GM12878 (cell line): ENCODE results near the gene COX5A. TPM values are rescaled to one million over a fixed set of nuclear protein-coding genes. Genes with fewer than 3 reads are reported as not detected.
A peak's percentile ranks its signal among the peaks of the same experiment; 100 is the strongest.

ENCODE experiments used
- EED ChIP-seq: sonication (generic); IDR thresholded peaks from 2 replicates; pipeline ENCODE4 v1.6.1; 2016; ENCODE audit warnings: antibody characterized with exemption, low read depth
- FOS ChIP-seq: IDR thresholded peaks from 3 replicates; pipeline ENCODE4 v1.6.1; 2011; ENCODE audit warnings: borderline replicate concordance; ENCODE audit not compliant: insufficient read length; ENCODE audit errors: extremely low read depth
- NBN ChIP-seq: fragments of 450-650 bp; IDR thresholded peaks from 2 replicates; pipeline ENCODE4 v1.6.1; 2016
- NFXL1 ChIP-seq: fragments of 450-650 bp; IDR thresholded peaks from 2 replicates; pipeline ENCODE4 v1.6.1; 2017; ENCODE audit warnings: antibody characterized with exemption, mild to moderate bottlenecking, borderline replicate concordance
- NFYB ChIP-seq: IDR thresholded peaks from 2 replicates; pipeline ENCODE4 v1.6.1; 2011; ENCODE audit warnings: low read depth, mild to moderate bottlenecking, low read length, improper control_type of control experiment, moderate library complexity; ENCODE audit not compliant: insufficient read depth
- NRF1 ChIP-seq: conservative IDR thresholded peaks from 2 replicates; pipeline ENCODE4 v1.6.1; 2011; ENCODE audit warnings: mild to moderate bottlenecking, low read depth, low read length, improper control_type of control experiment
- PML ChIP-seq: IDR thresholded peaks from 2 replicates; pipeline ENCODE4 v1.6.1; 2012; ENCODE audit warnings: low read length, inconsistent platforms
- POU2F2 ChIP-seq: IDR thresholded peaks from 3 replicates; pipeline ENCODE4 v1.6.1; 2011; ENCODE audit warnings: low read depth, mild to moderate bottlenecking, low read length, borderline replicate concordance
- RB1 ChIP-seq: fragments of 450-650 bp; formaldehyde crosslinking; IDR thresholded peaks from 2 replicates; pipeline ENCODE4 v1.6.1; 2017; ENCODE audit warnings: mild to moderate bottlenecking, borderline replicate concordance
- RFX5 ChIP-seq: IDR thresholded peaks from 2 replicates; pipeline ENCODE4 v1.6.1; 2011; ENCODE audit warnings: low read depth, low read length, improper control_type of control experiment
- SMARCA5 ChIP-seq: fragments of 450-650 bp; IDR thresholded peaks from 2 replicates; pipeline ENCODE4 v1.6.1; 2017; ENCODE audit warnings: mild to moderate bottlenecking
- SP1 ChIP-seq: IDR thresholded peaks from one replicate; pipeline ENCODE4 v1.6.1; 2011; ENCODE audit warnings: low read depth, low read length
- SREBF1 ChIP-seq: IDR thresholded peaks from 2 replicates; pipeline ENCODE4 v1.6.1; 2012; ENCODE audit warnings: mild to moderate bottlenecking, low read length
- STAT1 ChIP-seq: fragments of 450-650 bp; conservative IDR thresholded peaks from 2 replicates; pipeline ENCODE4 v1.6.1; 2014; ENCODE audit warnings: antibody characterized with exemption, mild to moderate bottlenecking
- YY1 ChIP-seq: IDR thresholded peaks from 2 replicates; pipeline ENCODE4 v1.6.1; 2011; ENCODE audit warnings: low read depth, mild to moderate bottlenecking, low read length
- ZNF207 ChIP-seq: fragments of 450-650 bp; IDR thresholded peaks from 2 replicates; pipeline ENCODE4 v1.6.1; 2014; ENCODE audit warnings: antibody characterized with exemption, mild to moderate bottlenecking, borderline replicate concordance
- ZNF384 ChIP-seq: IDR thresholded peaks from 2 replicates; pipeline ENCODE4 v1.6.1; 2012; ENCODE audit warnings: low read depth, mild to moderate bottlenecking, low read length, improper control_type of control experiment, borderline replicate concordance
- polyA plus RNA-seq, 11 experiments: library from polyadenylated mRNA; depleted of rRNA in 4 of 11; unstranded in 6 of 11; stranded (reverse) in 5 of 11; fragments of >200 nt; fragmentation: Nextera tagmentation in 4 of 11; fragmentation: Illumina TruSeq in 1 of 11; extraction: Ambion mirVana in 4 of 11; extraction: Trizol in 1 of 11; gene quantifications; 1 replicate in 1 of 11; 2 replicates in 10 of 11; pipeline versions ENCODE4 v1.2.1 to v1.2.3, GENCODE V29; 2011 to 2016; ENCODE audit warnings: inconsistent platforms in 2 of 11, missing spikeins in 2 of 11, low read depth in 1 of 11
- total RNA-seq, 4 experiments: library from RNA; depleted of rRNA in 3 of 4; stranded (reverse); fragments of >200 nt in 3 of 4; fragmentation: Illumina TruSeq in 1 of 4; extraction: Trizol in 1 of 4; gene quantifications; 2 replicates each; pipeline versions ENCODE4 v1.2.1 to v1.2.3, GENCODE V29; 2013 to 2021
- TF ChIP-seq, protein P1 (sequence below): IDR thresholded peaks from 2 replicates; pipeline ENCODE4 v1.6.1; 2012; ENCODE audit warnings: low read length, inconsistent platforms
- TF ChIP-seq, protein P2 (sequence below): IDR thresholded peaks from 2 replicates; pipeline ENCODE4 v1.6.1; 2011; ENCODE audit warnings: low read depth, mild to moderate bottlenecking, low read length, moderate library complexity, borderline replicate concordance; ENCODE audit errors: extremely low read depth
- TF ChIP-seq, protein P3 (sequence below): fragments of 450-650 bp; IDR thresholded peaks from 2 replicates; pipeline ENCODE4 v1.6.1; 2017; ENCODE audit warnings: mild to moderate bottlenecking, low read depth, inconsistent platforms; ENCODE audit not compliant: poor library complexity, severe bottlenecking
- TF ChIP-seq, protein P4 (sequence below): IDR thresholded peaks from 2 replicates; pipeline ENCODE4 v1.6.1; 2011; ENCODE audit warnings: mild to moderate bottlenecking, low read depth, low read length, moderate library complexity; ENCODE audit not compliant: insufficient replicate concordance
- TF ChIP-seq, protein P5 (sequence below): fragments of 150-350 bp; IDR thresholded peaks from 2 replicates; pipeline ENCODE4 v1.6.1; 2016; ENCODE audit warnings: low read depth, low read length

COX5A gene
- total and polyA plus RNA-seq, 10 of the 15 experiments (the other 5 are each of a cell fraction or from before 2014, with no cell fraction given), result 84.5 to 1,218 (median 392) TPM

DNA sequence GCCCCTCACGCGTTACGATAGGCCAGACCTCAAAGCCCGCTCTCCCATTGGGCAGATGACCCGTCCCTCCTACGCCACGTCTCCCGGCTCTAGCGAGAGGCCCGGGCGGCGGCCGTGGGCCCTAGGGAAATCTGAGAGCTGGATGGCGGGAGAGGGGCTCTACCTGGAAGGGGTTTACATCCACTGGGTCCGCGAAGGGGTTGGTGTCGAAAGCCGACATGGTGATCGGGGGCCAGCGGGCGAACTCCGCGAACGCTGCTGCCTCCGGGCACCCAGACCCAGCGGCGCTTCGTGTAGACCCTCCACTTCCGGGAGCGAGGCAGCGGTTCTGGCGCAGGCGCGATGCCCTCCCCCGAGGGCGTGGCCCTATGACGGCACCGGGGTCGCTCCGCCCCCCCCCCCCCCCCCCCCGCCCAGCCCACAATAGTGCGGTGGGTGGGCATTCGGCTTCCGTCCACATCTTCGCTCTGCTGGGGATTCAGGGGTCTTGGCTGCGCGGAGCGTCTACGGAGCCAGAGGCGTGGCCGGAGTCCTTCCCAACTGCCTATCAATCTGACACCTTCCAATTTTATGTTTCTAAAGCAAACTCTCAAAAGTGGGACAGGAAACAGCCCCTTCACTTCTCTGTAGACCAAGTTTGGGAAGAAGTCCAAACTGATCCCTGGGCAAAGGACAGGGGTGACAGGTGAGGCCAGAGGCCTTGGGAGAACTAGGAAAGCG is 64.7 kb downstream of the COX5A start, which contains the start of gene SCAMP2 (continued):
- TF ChIP-seq, protein P1, sequence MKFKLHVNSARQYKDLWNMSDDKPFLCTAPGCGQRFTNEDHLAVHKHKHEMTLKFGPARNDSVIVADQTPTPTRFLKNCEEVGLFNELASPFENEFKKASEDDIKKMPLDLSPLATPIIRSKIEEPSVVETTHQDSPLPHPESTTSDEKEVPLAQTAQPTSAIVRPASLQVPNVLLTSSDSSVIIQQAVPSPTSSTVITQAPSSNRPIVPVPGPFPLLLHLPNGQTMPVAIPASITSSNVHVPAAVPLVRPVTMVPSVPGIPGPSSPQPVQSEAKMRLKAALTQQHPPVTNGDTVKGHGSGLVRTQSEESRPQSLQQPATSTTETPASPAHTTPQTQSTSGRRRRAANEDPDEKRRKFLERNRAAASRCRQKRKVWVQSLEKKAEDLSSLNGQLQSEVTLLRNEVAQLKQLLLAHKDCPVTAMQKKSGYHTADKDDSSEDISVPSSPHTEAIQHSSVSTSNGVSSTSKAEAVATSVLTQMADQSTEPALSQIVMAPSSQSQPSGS, result no peak
- TF ChIP-seq ZNF207, result peak; percentile 87; the same call in 1 of the 2 replicates
- peak; percentile 85 for TF ChIP-seq NFYB
- peak; percentile 90 for TF ChIP-seq SP1
- no peak for TF ChIP-seq NFXL1
- TF ChIP-seq RB1, result peak; percentile 67; the same call in 1 of the 2 replicates
- 0 out of 2 replicates have a peak, but pooled peaks have one; percentile 33 for TF ChIP-seq YY1
- peak; percentile 21; the same call in 1 of the 2 replicates for TF ChIP-seq EED
- TF ChIP-seq NBN, result peak; percentile 93
- peak; percentile 84; the same call in 1 of the 2 replicates for TF ChIP-seq STAT1
- TF ChIP-seq SREBF1, result no peak
- TF ChIP-seq, protein P2, sequence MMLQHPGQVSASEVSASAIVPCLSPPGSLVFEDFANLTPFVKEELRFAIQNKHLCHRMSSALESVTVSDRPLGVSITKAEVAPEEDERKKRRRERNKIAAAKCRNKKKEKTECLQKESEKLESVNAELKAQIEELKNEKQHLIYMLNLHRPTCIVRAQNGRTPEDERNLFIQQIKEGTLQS, result no peak
- peak; percentile 41 for TF ChIP-seq FOS
- TF ChIP-seq PML, result peak; percentile 81; the same call in 1 of the 2 replicates
- TF ChIP-seq, protein P3, sequence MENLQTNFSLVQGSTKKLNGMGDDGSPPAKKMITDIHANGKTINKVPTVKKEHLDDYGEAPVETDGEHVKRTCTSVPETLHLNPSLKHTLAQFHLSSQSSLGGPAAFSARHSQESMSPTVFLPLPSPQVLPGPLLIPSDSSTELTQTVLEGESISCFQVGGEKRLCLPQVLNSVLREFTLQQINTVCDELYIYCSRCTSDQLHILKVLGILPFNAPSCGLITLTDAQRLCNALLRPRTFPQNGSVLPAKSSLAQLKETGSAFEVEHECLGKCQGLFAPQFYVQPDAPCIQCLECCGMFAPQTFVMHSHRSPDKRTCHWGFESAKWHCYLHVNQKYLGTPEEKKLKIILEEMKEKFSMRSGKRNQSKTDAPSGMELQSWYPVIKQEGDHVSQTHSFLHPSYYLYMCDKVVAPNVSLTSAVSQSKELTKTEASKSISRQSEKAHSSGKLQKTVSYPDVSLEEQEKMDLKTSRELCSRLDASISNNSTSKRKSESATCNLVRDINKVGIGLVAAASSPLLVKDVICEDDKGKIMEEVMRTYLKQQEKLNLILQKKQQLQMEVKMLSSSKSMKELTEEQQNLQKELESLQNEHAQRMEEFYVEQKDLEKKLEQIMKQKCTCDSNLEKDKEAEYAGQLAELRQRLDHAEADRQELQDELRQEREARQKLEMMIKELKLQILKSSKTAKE, result peak; percentile 59
- peak; percentile 56 for TF ChIP-seq NRF1
- TF ChIP-seq RFX5, result no peak
- no peak for TF ChIP-seq ZNF384
- TF ChIP-seq, protein P4, sequence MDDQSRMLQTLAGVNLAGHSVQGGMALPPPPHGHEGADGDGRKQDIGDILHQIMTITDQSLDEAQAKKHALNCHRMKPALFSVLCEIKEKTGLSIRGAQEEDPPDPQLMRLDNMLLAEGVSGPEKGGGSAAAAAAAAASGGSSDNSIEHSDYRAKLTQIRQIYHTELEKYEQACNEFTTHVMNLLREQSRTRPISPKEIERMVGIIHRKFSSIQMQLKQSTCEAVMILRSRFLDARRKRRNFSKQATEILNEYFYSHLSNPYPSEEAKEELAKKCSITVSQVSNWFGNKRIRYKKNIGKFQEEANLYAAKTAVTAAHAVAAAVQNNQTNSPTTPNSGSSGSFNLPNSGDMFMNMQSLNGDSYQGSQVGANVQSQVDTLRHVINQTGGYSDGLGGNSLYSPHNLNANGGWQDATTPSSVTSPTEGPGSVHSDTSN, result peak; percentile 99
- TF ChIP-seq, protein P5, sequence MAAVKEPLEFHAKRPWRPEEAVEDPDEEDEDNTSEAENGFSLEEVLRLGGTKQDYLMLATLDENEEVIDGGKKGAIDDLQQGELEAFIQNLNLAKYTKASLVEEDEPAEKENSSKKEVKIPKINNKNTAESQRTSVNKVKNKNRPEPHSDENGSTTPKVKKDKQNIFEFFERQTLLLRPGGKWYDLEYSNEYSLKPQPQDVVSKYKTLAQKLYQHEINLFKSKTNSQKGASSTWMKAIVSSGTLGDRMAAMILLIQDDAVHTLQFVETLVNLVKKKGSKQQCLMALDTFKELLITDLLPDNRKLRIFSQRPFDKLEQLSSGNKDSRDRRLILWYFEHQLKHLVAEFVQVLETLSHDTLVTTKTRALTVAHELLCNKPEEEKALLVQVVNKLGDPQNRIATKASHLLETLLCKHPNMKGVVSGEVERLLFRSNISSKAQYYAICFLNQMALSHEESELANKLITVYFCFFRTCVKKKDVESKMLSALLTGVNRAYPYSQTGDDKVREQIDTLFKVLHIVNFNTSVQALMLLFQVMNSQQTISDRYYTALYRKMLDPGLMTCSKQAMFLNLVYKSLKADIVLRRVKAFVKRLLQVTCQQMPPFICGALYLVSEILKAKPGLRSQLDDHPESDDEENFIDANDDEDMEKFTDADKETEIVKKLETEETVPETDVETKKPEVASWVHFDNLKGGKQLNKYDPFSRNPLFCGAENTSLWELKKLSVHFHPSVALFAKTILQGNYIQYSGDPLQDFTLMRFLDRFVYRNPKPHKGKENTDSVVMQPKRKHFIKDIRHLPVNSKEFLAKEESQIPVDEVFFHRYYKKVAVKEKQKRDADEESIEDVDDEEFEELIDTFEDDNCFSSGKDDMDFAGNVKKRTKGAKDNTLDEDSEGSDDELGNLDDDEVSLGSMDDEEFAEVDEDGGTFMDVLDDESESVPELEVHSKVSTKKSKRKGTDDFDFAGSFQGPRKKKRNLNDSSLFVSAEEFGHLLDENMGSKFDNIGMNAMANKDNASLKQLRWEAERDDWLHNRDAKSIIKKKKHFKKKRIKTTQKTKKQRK, result no peak
- TF ChIP-seq POU2F2, result peak; percentile 21; the same call in 1 of the 3 replicates
- no peak for TF ChIP-seq SMARCA5
